Neural cell (in vitro differentiated cells): ENCODE measurements around the gene EMILIN1. TPM values are rescaled to one million over a fixed set of nuclear protein-coding genes. Genes with fewer than 3 reads are reported as not detected.

Experiments used
- H2AFZ ChIP-seq: fragments of 200-600, 300-800 bp; sonication (generic), shearing (Covaris generic); 2 replicates; pipeline ENCODE4 v1.6.0; 2014; ENCODE audit warnings: low read depth, mild to moderate bottlenecking, antibody characterized with exemption, low read length, moderate library complexity
- H3F3A ChIP-seq: fragments of 200-600 bp; shearing (Covaris generic); 2 replicates; pipeline ENCODE4 v1.6.1; 2016; ENCODE audit warnings: mild to moderate bottlenecking, moderate library complexity, mixed read lengths, antibody characterized with exemption, low read length; ENCODE audit not compliant: insufficient read depth, poor library complexity, severe bottlenecking
- H3K27ac ChIP-seq: fragments of 200-600, 300-800 bp; sonication (generic), shearing (Covaris generic); 2 replicates; pipeline ENCODE4 v1.5.1; 2014; ENCODE audit warnings: mild to moderate bottlenecking, low read length, moderate library complexity
- H3K27me3 ChIP-seq: fragments of 300-800, 200-600 bp; sonication (generic), shearing (Covaris generic); 2 replicates; pipeline ENCODE4 v1.6.0; 2014; ENCODE audit warnings: mild to moderate bottlenecking, low read depth, low read length, moderate library complexity; ENCODE audit not compliant: insufficient read depth
- H3K36me3 ChIP-seq: fragments of 300-800, 200-600 bp; sonication (generic), shearing (Covaris generic); 2 replicates; pipeline ENCODE4 v1.5.1; 2014; ENCODE audit warnings: mild to moderate bottlenecking, antibody characterized with exemption, low read length, moderate library complexity; ENCODE audit not compliant: insufficient read depth
- H3K4me2 ChIP-seq: fragments of 300-800, 200-600 bp; sonication (generic), shearing (Covaris generic); 2 replicates; pipeline ENCODE4 v1.6.0; 2014; ENCODE audit warnings: mild to moderate bottlenecking, low read length
- H3K4me3 ChIP-seq: fragments of 300-800, 200-600 bp; sonication (generic), shearing (Covaris generic); 2 replicates; pipeline ENCODE4 v1.5.1; 2014; ENCODE audit warnings: mild to moderate bottlenecking, low read length, moderate library complexity
- H3K79me2 ChIP-seq: fragments of 200-600 bp; shearing (Covaris generic); replicated peaks from 2 replicates; pipeline ENCODE4 v1.6.0; 2014; ENCODE audit warnings: mild to moderate bottlenecking, low read length, moderate library complexity; ENCODE audit not compliant: insufficient read depth
- H3K9ac ChIP-seq: fragments of 300-800, 200-600 bp; sonication (generic), shearing (Covaris generic); 2 replicates; pipeline ENCODE4 v1.6.1; 2016; ENCODE audit warnings: mild to moderate bottlenecking, low read length, mixed read lengths
- H3K9me2 ChIP-seq: fragments of 200-600 bp; shearing (Covaris generic); 2 replicates; pipeline ENCODE4 v1.6.1; 2016; ENCODE audit warnings: mild to moderate bottlenecking, low read length, mixed read lengths; ENCODE audit not compliant: insufficient read depth
- H3K9me3 ChIP-seq: fragments of 200-600, 300-800 bp; sonication (generic), shearing (Covaris generic); 2 replicates; pipeline ENCODE4 v1.6.1; 2016; ENCODE audit warnings: mild to moderate bottlenecking, mixed run types, low read length, moderate library complexity, mixed read lengths
- H4K20me1 ChIP-seq: fragments of 200-600 bp; shearing (Covaris generic); 2 replicates; pipeline ENCODE4 v1.6.1; 2016; ENCODE audit warnings: mild to moderate bottlenecking, mixed run types; ENCODE audit not compliant: insufficient read depth
- EP300 ChIP-seq: fragments of 450-650 bp; conservative IDR thresholded peaks from 2 replicates; pipeline ENCODE4 v1.6.1; 2014; ENCODE audit warnings: antibody characterized with exemption, mild to moderate bottlenecking, moderate library complexity; ENCODE audit not compliant: poor library complexity, severe bottlenecking
- EZH2 ChIP-seq: fragments of 200-600, 300-800 bp; shearing (Covaris generic), sonication (generic); IDR thresholded peaks from 2 replicates; pipeline ENCODE4 v1.6.1; 2014; ENCODE audit warnings: antibody characterized with exemption, low read length, borderline replicate concordance, mild to moderate bottlenecking; ENCODE audit not compliant: insufficient read depth, poor library complexity, severe bottlenecking
- MXI1 ChIP-seq: fragments of 450-650 bp; conservative IDR thresholded peaks from 2 replicates; pipeline ENCODE4 v1.6.1; 2014; ENCODE audit warnings: antibody characterized with exemption, mild to moderate bottlenecking; ENCODE audit not compliant: poor library complexity, severe bottlenecking
- POLR2AphosphoS5 ChIP-seq: IDR thresholded peaks from 2 replicates; pipeline ENCODE4 v1.6.1; 2012
- RAD21 ChIP-seq: fragments of 450-650 bp; conservative IDR thresholded peaks from 2 replicates; pipeline ENCODE4 v1.6.1; 2014; ENCODE audit warnings: antibody characterized with exemption, mild to moderate bottlenecking, moderate library complexity
- SMC3 ChIP-seq: fragments of 450-650 bp; conservative IDR thresholded peaks from 2 replicates; pipeline ENCODE4 v1.6.1; 2014; ENCODE audit warnings: antibody characterized with exemption, mild to moderate bottlenecking, moderate library complexity; ENCODE audit not compliant: poor library complexity
- TAF1 ChIP-seq: IDR thresholded peaks from 2 replicates; pipeline ENCODE4 v1.6.1; 2012; ENCODE audit warnings: low read depth
- polyA plus RNA-seq: library from polyadenylated mRNA; depleted of rRNA; stranded (reverse); fragments of >200 nt; gene quantifications from 2 replicates; pipeline ENCODE4 v1.2.3, GENCODE V29; 2014
- TF ChIP-seq, protein P1 (sequence below): IDR thresholded peaks from 2 replicates; pipeline ENCODE4 v1.6.1; 2012; ENCODE audit warnings: borderline replicate concordance
- TF ChIP-seq, protein P2 (sequence below): fragments of 450-650 bp; IDR thresholded peaks from 2 replicates; pipeline ENCODE4 v1.5.1; 2014; ENCODE audit warnings: antibody characterized with exemption, mild to moderate bottlenecking, moderate library complexity; ENCODE audit not compliant: poor library complexity, severe bottlenecking

The EMILIN1 gene
- polyA plus RNA-seq, 1 donor from 2014 or later = 1.3 TPM

DNA sequence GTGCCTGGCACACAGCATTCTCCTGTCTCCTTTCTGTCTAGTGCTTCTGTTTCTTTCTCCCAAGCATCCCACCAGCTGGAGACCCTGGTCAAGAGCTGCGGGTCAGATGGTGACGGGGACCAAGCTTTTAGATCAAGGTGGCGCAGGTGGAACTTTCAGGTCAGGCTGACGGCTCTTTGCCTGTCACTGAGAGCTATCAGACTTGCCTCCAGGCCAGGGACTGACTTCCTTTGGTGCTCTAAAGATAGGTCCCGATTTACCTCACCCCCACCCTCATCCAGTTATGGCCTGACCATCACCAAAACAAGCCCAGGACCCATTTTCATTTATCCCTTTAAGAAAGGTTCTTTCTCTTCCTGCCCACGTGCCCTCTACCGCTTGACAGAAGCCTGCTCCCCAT is 1.2 kb upstream of the EMILIN1 start:
- Histone ChIP-seq H3K27me3 (no peaks in the 10 kb centered on the region), H3K9me3 (no peaks in the 10 kb centered on the region), H2AFZ (no peak overlapping the region), H3K36me3 (no peaks in the 10 kb centered on the region), H3K4me3 (no peak overlapping the region), H4K20me1 (no peaks in the 10 kb centered on the region), H3K79me2 (no peaks in the 10 kb centered on the region), H3K4me2 (no peak overlapping the region), H3K27ac (no peak overlapping the region), H3F3A (no peaks in the 10 kb centered on the region), H3K9ac (no peak overlapping the region), H3K9me2 (no peaks in the 10 kb centered on the region)
- TF ChIP-seq POLR2AphosphoS5 (no peak), MXI1 (no peak), EZH2 (no peak), EP300 (no peak), RAD21 (no peak), SMC3 (no peak), TAF1 (no peak)
- TF ChIP-seq, protein P1, sequence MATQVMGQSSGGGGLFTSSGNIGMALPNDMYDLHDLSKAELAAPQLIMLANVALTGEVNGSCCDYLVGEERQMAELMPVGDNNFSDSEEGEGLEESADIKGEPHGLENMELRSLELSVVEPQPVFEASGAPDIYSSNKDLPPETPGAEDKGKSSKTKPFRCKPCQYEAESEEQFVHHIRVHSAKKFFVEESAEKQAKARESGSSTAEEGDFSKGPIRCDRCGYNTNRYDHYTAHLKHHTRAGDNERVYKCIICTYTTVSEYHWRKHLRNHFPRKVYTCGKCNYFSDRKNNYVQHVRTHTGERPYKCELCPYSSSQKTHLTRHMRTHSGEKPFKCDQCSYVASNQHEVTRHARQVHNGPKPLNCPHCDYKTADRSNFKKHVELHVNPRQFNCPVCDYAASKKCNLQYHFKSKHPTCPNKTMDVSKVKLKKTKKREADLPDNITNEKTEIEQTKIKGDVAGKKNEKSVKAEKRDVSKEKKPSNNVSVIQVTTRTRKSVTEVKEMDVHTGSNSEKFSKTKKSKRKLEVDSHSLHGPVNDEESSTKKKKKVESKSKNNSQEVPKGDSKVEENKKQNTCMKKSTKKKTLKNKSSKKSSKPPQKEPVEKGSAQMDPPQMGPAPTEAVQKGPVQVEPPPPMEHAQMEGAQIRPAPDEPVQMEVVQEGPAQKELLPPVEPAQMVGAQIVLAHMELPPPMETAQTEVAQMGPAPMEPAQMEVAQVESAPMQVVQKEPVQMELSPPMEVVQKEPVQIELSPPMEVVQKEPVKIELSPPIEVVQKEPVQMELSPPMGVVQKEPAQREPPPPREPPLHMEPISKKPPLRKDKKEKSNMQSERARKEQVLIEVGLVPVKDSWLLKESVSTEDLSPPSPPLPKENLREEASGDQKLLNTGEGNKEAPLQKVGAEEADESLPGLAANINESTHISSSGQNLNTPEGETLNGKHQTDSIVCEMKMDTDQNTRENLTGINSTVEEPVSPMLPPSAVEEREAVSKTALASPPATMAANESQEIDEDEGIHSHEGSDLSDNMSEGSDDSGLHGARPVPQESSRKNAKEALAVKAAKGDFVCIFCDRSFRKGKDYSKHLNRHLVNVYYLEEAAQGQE = no peak
- TF ChIP-seq, protein P2, sequence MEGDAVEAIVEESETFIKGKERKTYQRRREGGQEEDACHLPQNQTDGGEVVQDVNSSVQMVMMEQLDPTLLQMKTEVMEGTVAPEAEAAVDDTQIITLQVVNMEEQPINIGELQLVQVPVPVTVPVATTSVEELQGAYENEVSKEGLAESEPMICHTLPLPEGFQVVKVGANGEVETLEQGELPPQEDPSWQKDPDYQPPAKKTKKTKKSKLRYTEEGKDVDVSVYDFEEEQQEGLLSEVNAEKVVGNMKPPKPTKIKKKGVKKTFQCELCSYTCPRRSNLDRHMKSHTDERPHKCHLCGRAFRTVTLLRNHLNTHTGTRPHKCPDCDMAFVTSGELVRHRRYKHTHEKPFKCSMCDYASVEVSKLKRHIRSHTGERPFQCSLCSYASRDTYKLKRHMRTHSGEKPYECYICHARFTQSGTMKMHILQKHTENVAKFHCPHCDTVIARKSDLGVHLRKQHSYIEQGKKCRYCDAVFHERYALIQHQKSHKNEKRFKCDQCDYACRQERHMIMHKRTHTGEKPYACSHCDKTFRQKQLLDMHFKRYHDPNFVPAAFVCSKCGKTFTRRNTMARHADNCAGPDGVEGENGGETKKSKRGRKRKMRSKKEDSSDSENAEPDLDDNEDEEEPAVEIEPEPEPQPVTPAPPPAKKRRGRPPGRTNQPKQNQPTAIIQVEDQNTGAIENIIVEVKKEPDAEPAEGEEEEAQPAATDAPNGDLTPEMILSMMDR = no peak

DNA sequence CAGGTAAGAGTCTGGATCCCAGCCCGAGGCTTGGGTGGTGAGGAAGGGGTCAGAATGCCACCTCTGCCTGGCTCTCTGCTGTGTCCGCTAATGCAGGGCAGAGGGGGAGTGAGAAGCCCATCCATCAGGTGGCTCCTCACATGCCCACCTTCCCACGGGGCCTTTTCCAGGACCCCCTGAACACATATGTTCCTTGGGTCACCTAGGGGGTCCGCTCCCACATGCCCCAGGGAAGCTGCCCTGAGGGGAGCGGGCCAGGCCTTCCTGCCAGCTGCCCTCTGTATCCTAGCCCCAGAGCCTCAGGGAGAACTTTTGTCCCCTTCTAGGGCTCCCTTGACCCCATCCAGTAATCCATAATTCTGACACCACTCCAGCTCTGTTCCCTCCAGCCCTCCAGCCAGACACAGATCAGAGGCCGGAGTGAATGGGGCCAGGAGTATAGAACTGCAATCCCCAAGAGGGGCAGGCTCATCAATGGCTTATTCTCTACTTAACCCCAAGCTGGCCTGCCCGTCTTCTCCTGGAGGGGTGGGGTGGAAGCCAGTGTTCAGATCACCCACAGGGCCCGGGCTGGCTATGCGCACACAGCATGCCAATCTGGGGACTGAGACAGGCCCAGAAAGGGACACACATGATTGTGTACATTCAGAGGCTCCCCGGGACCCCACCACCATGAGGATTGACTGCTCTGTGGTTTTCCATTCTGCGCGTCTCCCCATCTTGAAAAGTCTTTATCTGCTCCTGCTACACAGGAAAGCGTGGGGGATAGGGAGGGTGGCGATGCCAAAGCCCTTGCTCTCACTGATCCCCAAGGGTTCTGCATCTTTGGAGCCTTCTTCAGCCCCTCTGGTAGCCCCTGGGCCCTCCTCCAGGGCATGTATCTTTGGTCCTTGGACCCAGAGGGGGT is 1.1 kb downstream of the EMILIN1 start:
- H3K27ac ChIP-seq = no peak overlapping the region
- H3K9ac ChIP-seq = no peak overlapping the region
- TF ChIP-seq, protein P2 = no peak
- TF ChIP-seq SMC3 = no peak
- TF ChIP-seq, protein P1 = no peak
- TF ChIP-seq TAF1 = no peak
- no peak for TF ChIP-seq POLR2AphosphoS5
- TF ChIP-seq EZH2 = no peak
- no peak for TF ChIP-seq EP300
- TF ChIP-seq RAD21 = no peak
- TF ChIP-seq MXI1 = no peak
- H3F3A ChIP-seq = no peaks in the 10 kb centered on the region
- H4K20me1 ChIP-seq = no peaks in the 10 kb centered on the region
- H3K9me3 ChIP-seq = no peaks in the 10 kb centered on the region
- no peaks in the 10 kb centered on the region for H3K36me3 ChIP-seq
- no peaks in the 10 kb centered on the region for H3K9me2 ChIP-seq
- no peaks in the 10 kb centered on the region for H3K27me3 ChIP-seq
- H3K79me2 ChIP-seq = no peaks in the 10 kb centered on the region
- H2AFZ ChIP-seq = no peak overlapping the region
- no peak overlapping the region for H3K4me2 ChIP-seq
- H3K4me3 ChIP-seq = no peak overlapping the region
